GM21717 (cell line): ENCODE measurements around the gene UQCC5.

ENCODE experiments used
- ATAC-seq: cut with Tn5 transposase; IDR thresholded peaks from one replicate; pipeline ENCODE4 v1.9.1; 2021; ENCODE audit warnings: mild to moderate bottlenecking, moderate library complexity; ENCODE audit not compliant: unreplicated experiment

Gene UQCC5

GRCh38 chr3:52503788-52504424 is 32.5 kb upstream of the UQCC5 start:
- no peak for ATAC-seq

GRCh38 chr3:52504977-52505376 is 31.4 kb upstream of the UQCC5 start:
- no peak for ATAC-seq

- no peak for ATAC-seq
Observed at GRCh38 chr3:52506266-52506966, 30.0 kb upstream of the UQCC5 start.

GRCh38 chr3:52507359-52507758 is 29.0 kb upstream of the UQCC5 start:
- ATAC-seq, result no peak

- no peak for ATAC-seq
Observed at GRCh38 chr3:52509753-52510328, 26.6 kb upstream of the UQCC5 start.

- ATAC-seq, result no peak
Observed at GRCh38 chr3:52511509-52511908, 24.9 kb upstream of the UQCC5 start.

- no peak for ATAC-seq
Observed at GRCh38 chr3:52512105-52512504, 24.3 kb upstream of the UQCC5 start.

- ATAC-seq, result no peak
Observed at GRCh38 chr3:52512727-52513126, 23.7 kb upstream of the UQCC5 start.

- no peak for ATAC-seq
Observed at GRCh38 chr3:52513281-52513680, 23.1 kb upstream of the UQCC5 start.

GRCh38 chr3:52514576-52514975 is 21.8 kb upstream of the UQCC5 start:
- ATAC-seq, result no peak

GRCh38 chr3:52515192-52515591 is 21.2 kb upstream of the UQCC5 start:
- ATAC-seq, result no peak

- ATAC-seq, result no peak
Observed at GRCh38 chr3:52516509-52517195, 19.8 kb upstream of the UQCC5 start.

GRCh38 chr3:52517796-52518722 is 18.3 kb upstream of the UQCC5 start:
- no peak for ATAC-seq

- no peak for ATAC-seq
Observed at GRCh38 chr3:52518723-52519444, 17.5 kb upstream of the UQCC5 start.

GRCh38 chr3:52519445-52520140 is 16.8 kb upstream of the UQCC5 start:
- no peak for ATAC-seq

- ATAC-seq, result no peak
Observed at GRCh38 chr3:52520141-52520667, 16.2 kb upstream of the UQCC5 start.

GRCh38 chr3:52520716-52521487 is 15.5 kb upstream of the UQCC5 start:
- ATAC-seq, result no peak

- no peak for ATAC-seq
Observed at GRCh38 chr3:52521488-52521824, 14.9 kb upstream of the UQCC5 start.
